ENCODE measurements around the gene CDH22.
A peak's percentile ranks its signal among the peaks of the same experiment; 100 is the strongest.

The CDH22 gene

GRCh38 chr20:46330831-46331371, 22.6 kb upstream of the CDH22 start:
- TF ChIP-seq EZH2 (IDR thresholded peaks at IDR 0.05; ENCODE audit: borderline replicate concordance, low read depth, low read length, severe bottlenecking) = no peak
- no peak for TF ChIP-seq CTCF (IDR thresholded peaks at IDR 0.05; ENCODE audit: borderline replicate concordance, extremely low read depth, low read length, poor library complexity, severe bottlenecking)
- Histone ChIP-seq H2AFZ (ENCODE audit: low read depth, low read length) (no peak overlapping the region), H3K79me2 (ENCODE audit: insufficient read depth, low read length) (no peaks in the 10 kb centered on the region), H3K4me2 (ENCODE audit: insufficient read depth, low read length) (no peak overlapping the region), H3K36me3 (ENCODE audit: insufficient read depth, low read length) (no peaks in the 10 kb centered on the region), H3K4me1 (ENCODE audit: insufficient read depth, low read length) (no peaks in the 10 kb centered on the region), H3K9ac (ENCODE audit: low read depth, low read length) (no peak overlapping the region), H3K9me3 (ENCODE audit: insufficient read depth, low read length, severe bottlenecking) (no peaks in the 10 kb centered on the region), H3K4me3 (ENCODE audit: low read depth in 1 of 2, low read length in 2 of 2) (no peak overlapping the region), H3K27me3 (ENCODE audit: insufficient read depth, low read length, poor library complexity) (peaks cover 24% of the 10 kb centered on the region), H3K27ac (ENCODE audit: low read length) (no peak overlapping the region), H4K20me1 (ENCODE audit: insufficient read depth, low read length) (peaks cover 9% of the 10 kb centered on the region; the same call in 1 of the 2 replicates)
- ATAC-seq (ENCODE audit: insufficient read depth, low read depth) = no peak
- no peak for DNase-seq

GRCh38 chr20:46330072-46330763, 21.9 kb upstream of the CDH22 start:
- Histone ChIP-seq H3K9ac (ENCODE audit: low read depth, low read length) (no peak overlapping the region), H3K4me2 (ENCODE audit: insufficient read depth, low read length) (no peak overlapping the region)
- ATAC-seq (ENCODE audit: insufficient read depth, low read depth) = peak; percentile 47; the same call in 2 of the 3 replicates

GRCh38 chr20:46328200-46328882, 20.0 kb upstream of the CDH22 start:
- Histone ChIP-seq H3K9me3 (ENCODE audit: insufficient read depth, low read length, severe bottlenecking) (no peaks in the 10 kb centered on the region), H3K4me3 (ENCODE audit: low read depth in 1 of 2, low read length in 2 of 2) (no peak overlapping the region), H3K79me2 (ENCODE audit: insufficient read depth, low read length) (no peaks in the 10 kb centered on the region), H3K9ac (ENCODE audit: low read depth, low read length) (no peak overlapping the region), H4K20me1 (ENCODE audit: insufficient read depth, low read length) (peaks cover 5% of the 10 kb centered on the region; the same call in 1 of the 2 replicates), H3K36me3 (ENCODE audit: insufficient read depth, low read length) (no peaks in the 10 kb centered on the region), H3K27ac (ENCODE audit: low read length) (no peak overlapping the region), H2AFZ (ENCODE audit: low read depth, low read length) (no peak overlapping the region), H3K4me2 (ENCODE audit: insufficient read depth, low read length) (no peak overlapping the region), H3K27me3 (ENCODE audit: insufficient read depth, low read length, poor library complexity) (peaks cover 15% of the 10 kb centered on the region), H3K4me1 (ENCODE audit: insufficient read depth, low read length) (no peaks in the 10 kb centered on the region)
- no peak for ATAC-seq (ENCODE audit: insufficient read depth, low read depth)
- DNase-seq = no peak
- no peak for TF ChIP-seq EZH2 (IDR thresholded peaks at IDR 0.05; ENCODE audit: borderline replicate concordance, low read depth, low read length, severe bottlenecking)
- no peak for TF ChIP-seq CTCF (IDR thresholded peaks at IDR 0.05; ENCODE audit: borderline replicate concordance, extremely low read depth, low read length, poor library complexity, severe bottlenecking)

More at GRCh38 chr20:46330072-46330763, 21.9 kb upstream of the CDH22 start:
- Histone ChIP-seq H3K27me3 (ENCODE audit: insufficient read depth, low read length, poor library complexity) (peaks cover 18% of the 10 kb centered on the region), H3K9me3 (ENCODE audit: insufficient read depth, low read length, severe bottlenecking) (no peaks in the 10 kb centered on the region), H3K4me3 (ENCODE audit: low read depth in 1 of 2, low read length in 2 of 2) (no peak overlapping the region), H3K79me2 (ENCODE audit: insufficient read depth, low read length) (no peaks in the 10 kb centered on the region), H4K20me1 (ENCODE audit: insufficient read depth, low read length) (peaks cover 9% of the 10 kb centered on the region; the same call in 1 of the 2 replicates), H3K27ac (ENCODE audit: low read length) (no peak overlapping the region), H2AFZ (ENCODE audit: low read depth, low read length) (no peak overlapping the region), H3K4me1 (ENCODE audit: insufficient read depth, low read length) (no peaks in the 10 kb centered on the region), H3K36me3 (ENCODE audit: insufficient read depth, low read length) (no peaks in the 10 kb centered on the region)
- TF ChIP-seq EZH2 (IDR thresholded peaks at IDR 0.05; ENCODE audit: borderline replicate concordance, low read depth, low read length, severe bottlenecking) = no peak
- TF ChIP-seq CTCF (IDR thresholded peaks at IDR 0.05; ENCODE audit: borderline replicate concordance, extremely low read depth, low read length, poor library complexity, severe bottlenecking) = no peak
- DNase-seq = peak; percentile 20

Measured in DND-41 (cell line).